ENCODE results near the gene ZNF423. TPM values are rescaled to one million over a fixed set of nuclear protein-coding genes. Genes with fewer than 3 reads are reported as not detected.

ZNF423 gene
- total RNA-seq, 4 donors from 2014 or later = 0.67 to 3.7 (median 2.2) TPM

DNA sequence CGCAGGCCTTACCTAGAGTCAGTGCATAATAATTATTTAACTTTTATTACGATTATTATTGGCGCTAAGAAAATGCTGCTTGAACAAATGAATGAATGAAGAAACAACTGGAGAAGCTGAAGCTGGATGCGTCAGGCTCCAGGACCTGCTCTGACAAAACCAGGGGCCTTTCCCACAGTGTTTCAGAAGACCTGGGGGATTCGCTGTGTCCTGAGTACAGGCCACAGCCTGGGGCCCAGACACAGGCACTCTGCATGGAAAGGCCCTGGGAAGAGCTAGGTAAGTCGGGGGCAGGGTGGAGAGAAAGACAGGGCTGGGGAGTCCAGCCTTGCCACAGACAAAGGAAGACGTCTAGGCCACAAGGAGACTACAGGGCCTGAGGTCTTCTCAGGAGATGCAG lies 226.1 kb downstream of the ZNF423 start:
- TF ChIP-seq CTCF (IDR thresholded peaks at IDR 0.05) (no peak), POLR2A (IDR thresholded peaks at IDR 0.05) (no peak)
- peak in 1 of 2 donors; percentile 61 for DNase-seq (ENCODE audit: low spot score in 2 of 2)
- 92 to 95% methylated on average over 7 of the region's 7 CpGs for WGBS, 2 donors
- H3K4me3 ChIP-seq (ENCODE audit: low read depth, poor library complexity, severe bottlenecking) = no peak overlapping the region
- intact Hi-C loops (cut with DNase I; ENCODE audit: low total_unique reads) = no loop called here

DNA sequence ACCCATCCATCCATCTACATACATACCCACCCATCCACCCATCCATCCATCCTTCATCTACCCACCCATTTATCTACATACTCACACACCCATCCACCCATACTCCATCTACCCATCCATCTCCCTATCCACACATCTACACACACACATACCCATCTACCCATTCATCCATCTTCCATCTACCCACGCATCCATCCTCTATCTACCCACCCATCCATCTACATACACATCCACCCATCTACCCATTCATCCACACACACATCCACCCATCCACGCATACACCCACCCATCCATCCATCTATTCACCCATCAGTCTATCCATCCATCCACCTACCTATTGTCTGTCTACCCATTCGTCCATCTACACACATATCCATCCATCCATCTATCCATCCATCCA lies 227.8 kb downstream of the ZNF423 start:
- no peak overlapping the region for H3K4me3 ChIP-seq (ENCODE audit: low read depth, poor library complexity, severe bottlenecking)
- peak in 1 of 2 donors; percentile 34 for DNase-seq (ENCODE audit: low spot score in 2 of 2)
- 95 to 96% methylated on average over 3 of the region's 3 CpGs for WGBS, 2 donors
- intact Hi-C loops (cut with DNase I; ENCODE audit: low total_unique reads) = no loop called here
- TF ChIP-seq CTCF (IDR thresholded peaks at IDR 0.05) (no peak), POLR2A (IDR thresholded peaks at IDR 0.05) (no peak)

- no peak overlapping the region for H3K4me3 ChIP-seq (ENCODE audit: low read depth, poor library complexity, severe bottlenecking)
- TF ChIP-seq CTCF (IDR thresholded peaks at IDR 0.05) (no peak), POLR2A (IDR thresholded peaks at IDR 0.05) (no peak)
- DNase-seq (ENCODE audit: low spot score in 2 of 2) = peak in 1 of 2 donors; percentile 70
- intact Hi-C loops (cut with DNase I; ENCODE audit: low total_unique reads) = no loop called here
- 72 to 77% methylated on average over 3 of the region's 3 CpGs for WGBS, 2 donors
These were observed 230.4 kb downstream of the ZNF423 start for GRCh38 chr16:49625311-49626065.

GRCh38 chr16:49623501-49624266 lies 232.2 kb downstream of the ZNF423 start:
- no peak overlapping the region for H3K4me3 ChIP-seq (ENCODE audit: low read depth, poor library complexity, severe bottlenecking)
- intact Hi-C loops (cut with DNase I; ENCODE audit: low total_unique reads) = no loop called here
- DNase-seq (ENCODE audit: low spot score in 2 of 2) = peak in 1 of 2 donors; percentile 63
- WGBS, 2 donors = 80% methylated on average over 8 of the region's 8 CpGs
- no peak for TF ChIP-seq CTCF (IDR thresholded peaks at IDR 0.05)

DNA sequence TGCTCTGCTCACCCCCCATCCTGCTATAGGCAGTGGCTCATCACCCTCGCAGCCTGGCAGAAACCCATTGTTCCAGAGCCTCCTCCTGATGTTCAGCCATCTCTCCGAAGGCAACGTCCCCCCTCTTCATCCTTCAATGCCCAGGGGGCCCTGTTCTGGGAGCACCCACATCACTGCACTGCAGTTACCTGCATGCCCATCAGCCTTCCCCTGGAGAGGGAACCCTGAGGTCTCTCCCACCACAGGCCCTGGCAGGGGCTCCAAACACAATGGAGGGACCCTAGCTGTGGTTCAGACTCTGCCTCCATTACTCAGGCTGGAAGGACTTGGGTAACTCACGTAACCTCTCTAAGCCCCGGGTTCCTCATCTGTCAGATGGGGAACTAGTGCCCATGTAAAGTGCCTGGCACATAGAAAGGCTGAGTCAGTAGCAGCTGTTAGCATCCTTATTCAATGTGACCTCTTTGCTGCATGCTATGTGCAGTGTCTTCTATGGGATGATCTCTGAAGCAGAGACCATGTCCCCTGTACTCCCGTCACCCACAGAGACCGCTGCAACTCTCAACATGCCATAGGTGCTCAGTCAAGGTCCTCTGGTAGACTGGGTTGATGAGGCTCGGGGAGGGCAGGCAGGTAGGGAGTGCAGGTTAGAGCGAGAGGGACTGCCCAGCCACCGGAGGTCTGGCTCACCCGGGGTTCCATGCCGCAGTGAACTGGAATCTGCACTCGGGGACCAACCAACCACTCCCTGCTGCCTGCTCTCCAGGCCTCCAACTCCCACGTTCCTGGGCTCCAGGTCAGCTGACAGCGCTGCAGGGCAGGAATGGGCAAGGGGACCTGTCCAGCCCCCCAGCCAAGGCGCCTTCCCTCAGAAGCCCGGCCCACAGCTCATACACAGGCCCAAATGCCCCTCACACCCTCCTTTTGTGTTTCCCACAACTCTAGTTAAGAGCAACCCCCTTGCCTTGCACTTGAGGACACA lies 233.2 kb downstream of the ZNF423 start:
- intact Hi-C loops (cut with DNase I; ENCODE audit: low total_unique reads) = no loop called here

More for the DNA sequence above, 233.2 kb downstream of the ZNF423 start:
- 93 to 94% methylated on average over 17 of the region's 17 CpGs for WGBS, 2 donors
- H3K4me3 ChIP-seq (ENCODE audit: low read depth, poor library complexity, severe bottlenecking) = no peak overlapping the region
- peak in 1 of 2 donors; percentile 80 for DNase-seq (ENCODE audit: low spot score in 2 of 2)
- TF ChIP-seq CTCF (IDR thresholded peaks at IDR 0.05) (no peak), POLR2A (IDR thresholded peaks at IDR 0.05) (no peak)

Measured in lower leg skin (tissue), 4 donors.